ENCODE results near the gene CAMTA1.

DNA sequence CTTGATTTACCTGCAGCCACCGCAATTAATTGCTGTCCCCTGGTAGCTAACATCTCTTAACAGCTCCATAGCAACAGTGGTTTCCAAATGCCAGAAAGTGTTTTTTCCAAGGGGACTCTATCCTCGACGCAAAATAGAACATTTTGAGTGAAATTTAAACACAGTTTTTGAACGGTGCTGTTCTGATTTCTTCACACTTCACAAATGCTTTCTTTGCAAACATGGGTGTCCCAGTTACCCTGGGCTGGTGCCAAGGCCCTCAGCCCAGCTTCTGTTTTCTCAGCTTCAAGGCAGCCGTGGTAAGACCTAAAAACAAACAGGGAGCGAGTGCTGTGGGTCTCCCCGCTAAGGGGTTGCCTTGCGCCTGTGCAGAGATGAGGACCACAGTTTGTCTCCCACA is 838.6 kb downstream of the CAMTA1 start:
- TF ChIP-seq, protein P1, sequence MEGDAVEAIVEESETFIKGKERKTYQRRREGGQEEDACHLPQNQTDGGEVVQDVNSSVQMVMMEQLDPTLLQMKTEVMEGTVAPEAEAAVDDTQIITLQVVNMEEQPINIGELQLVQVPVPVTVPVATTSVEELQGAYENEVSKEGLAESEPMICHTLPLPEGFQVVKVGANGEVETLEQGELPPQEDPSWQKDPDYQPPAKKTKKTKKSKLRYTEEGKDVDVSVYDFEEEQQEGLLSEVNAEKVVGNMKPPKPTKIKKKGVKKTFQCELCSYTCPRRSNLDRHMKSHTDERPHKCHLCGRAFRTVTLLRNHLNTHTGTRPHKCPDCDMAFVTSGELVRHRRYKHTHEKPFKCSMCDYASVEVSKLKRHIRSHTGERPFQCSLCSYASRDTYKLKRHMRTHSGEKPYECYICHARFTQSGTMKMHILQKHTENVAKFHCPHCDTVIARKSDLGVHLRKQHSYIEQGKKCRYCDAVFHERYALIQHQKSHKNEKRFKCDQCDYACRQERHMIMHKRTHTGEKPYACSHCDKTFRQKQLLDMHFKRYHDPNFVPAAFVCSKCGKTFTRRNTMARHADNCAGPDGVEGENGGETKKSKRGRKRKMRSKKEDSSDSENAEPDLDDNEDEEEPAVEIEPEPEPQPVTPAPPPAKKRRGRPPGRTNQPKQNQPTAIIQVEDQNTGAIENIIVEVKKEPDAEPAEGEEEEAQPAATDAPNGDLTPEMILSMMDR (IDR thresholded peaks at IDR 0.05 in 2 of 3, conservative IDR thresholded peaks at IDR 0.05 in 1 of 3; ENCODE audit: insufficient read depth in 2 of 3, low read depth in 1 of 3, low read length in 3 of 3), result no peak
- no peak for TF ChIP-seq HDAC8 (tag; IDR thresholded peaks at IDR 0.05)
- no peak for TF ChIP-seq MCM3 (IDR thresholded peaks at IDR 0.05)
- TF ChIP-seq ZNF445 (CRISPR knock-in tag; IDR thresholded peaks at IDR 0.05; ENCODE audit: low read depth), result no peak
- TF ChIP-seq RAD21 (CRISPR knock-in tag; conservative IDR thresholded peaks at IDR 0.05 in 1 of 2, IDR thresholded peaks at IDR 0.05 in 1 of 2), result no peak
- TF ChIP-seq, protein P2, sequence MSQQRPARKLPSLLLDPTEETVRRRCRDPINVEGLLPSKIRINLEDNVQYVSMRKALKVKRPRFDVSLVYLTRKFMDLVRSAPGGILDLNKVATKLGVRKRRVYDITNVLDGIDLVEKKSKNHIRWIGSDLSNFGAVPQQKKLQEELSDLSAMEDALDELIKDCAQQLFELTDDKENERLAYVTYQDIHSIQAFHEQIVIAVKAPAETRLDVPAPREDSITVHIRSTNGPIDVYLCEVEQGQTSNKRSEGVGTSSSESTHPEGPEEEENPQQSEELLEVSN (IDR thresholded peaks at IDR 0.05; ENCODE audit: borderline replicate concordance in 1 of 2, extremely low read depth in 1 of 2, insufficient read depth in 1 of 2, insufficient read length in 1 of 2, low read depth in 1 of 2, low read length in 1 of 2, poor library complexity in 1 of 2, severe bottlenecking in 1 of 2), result no peak
- TF ChIP-seq ZFP36 (IDR thresholded peaks at IDR 0.05; ENCODE audit: low read depth, low read length, partially characterized antibody), result no peak
- no peak for TF ChIP-seq STAT5B (CRISPR knock-in tag; IDR thresholded peaks at IDR 0.05)
- TF ChIP-seq ZNF121 (CRISPR knock-in tag; conservative IDR thresholded peaks at IDR 0.05), result no peak
- no peak for TF ChIP-seq TAF1 (IDR thresholded peaks at IDR 0.05; ENCODE audit: control insufficient read depth, extremely low read depth, insufficient read depth, low read length, severe bottlenecking)
- TF ChIP-seq CREM (IDR thresholded peaks at IDR 0.05; ENCODE audit: low read depth), result no peak
